HG02588 (cell line): ENCODE data around the gene MRPL17.
A peak's percentile ranks its signal among the peaks of the same experiment; 100 is the strongest.
"Not testable (repeated sequence)": the region's sequence is repeated elsewhere in the genome, so short reads cannot be mapped to it uniquely, and the experiment has no call there.

Experiments used
- ATAC-seq: cut with Tn5 transposase; IDR thresholded peaks from one replicate; pipeline ENCODE4 v1.9.1; 2021; ENCODE audit warnings: mild to moderate bottlenecking, moderate library complexity; ENCODE audit not compliant: unreplicated experiment

Gene MRPL17

DNA sequence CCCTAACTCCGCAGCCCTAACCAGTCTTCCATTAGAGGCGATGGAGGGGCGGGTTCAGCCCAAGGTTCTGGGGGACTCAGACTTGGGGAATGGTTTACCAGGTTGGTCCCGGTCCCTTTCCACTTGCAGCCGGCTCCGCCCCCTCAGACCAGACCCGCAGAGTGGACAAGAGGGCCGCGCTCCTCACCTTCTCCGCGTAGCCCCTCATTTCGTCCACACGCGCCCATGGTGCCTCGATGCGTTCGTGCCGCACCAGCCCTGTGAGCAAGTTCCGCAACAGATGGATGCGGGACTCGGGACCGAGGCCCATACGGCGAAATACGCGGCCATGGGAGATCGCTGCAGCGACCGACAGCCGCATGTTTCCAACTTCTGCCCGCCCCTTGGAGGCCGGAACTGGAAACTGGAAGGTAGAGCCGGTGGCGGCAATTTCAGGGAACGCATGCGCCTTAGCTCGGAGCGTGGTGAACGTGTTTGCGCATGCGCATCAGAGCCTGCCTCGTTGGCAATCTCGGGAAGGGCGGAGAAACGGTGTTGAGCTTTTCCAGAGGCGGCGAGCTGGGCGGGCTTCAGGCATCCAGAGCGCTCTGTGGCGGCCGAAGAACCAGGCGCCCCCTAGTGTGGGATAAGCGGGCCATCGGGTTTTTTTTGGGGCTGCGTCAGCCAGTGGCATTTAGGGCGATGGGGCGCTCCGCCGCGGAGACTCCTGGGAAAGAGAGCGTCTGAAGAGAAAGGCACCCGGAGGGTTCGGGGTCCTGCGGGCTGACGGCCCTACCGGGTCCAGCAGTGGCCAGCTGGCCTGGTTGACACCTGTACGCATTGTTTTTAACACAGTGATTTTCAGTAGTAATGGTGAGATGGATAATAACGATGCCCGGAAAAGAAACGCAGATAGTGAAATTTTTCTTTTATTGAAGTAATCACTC, at the start of gene MRPL17:
TSS of gene MRPL17 (minus strand) at position 405 of the 926 bp plus-strand sequence. CDS start at position 361, 44 bp downstream.
- ATAC-seq, result peak; percentile 92

DNA sequence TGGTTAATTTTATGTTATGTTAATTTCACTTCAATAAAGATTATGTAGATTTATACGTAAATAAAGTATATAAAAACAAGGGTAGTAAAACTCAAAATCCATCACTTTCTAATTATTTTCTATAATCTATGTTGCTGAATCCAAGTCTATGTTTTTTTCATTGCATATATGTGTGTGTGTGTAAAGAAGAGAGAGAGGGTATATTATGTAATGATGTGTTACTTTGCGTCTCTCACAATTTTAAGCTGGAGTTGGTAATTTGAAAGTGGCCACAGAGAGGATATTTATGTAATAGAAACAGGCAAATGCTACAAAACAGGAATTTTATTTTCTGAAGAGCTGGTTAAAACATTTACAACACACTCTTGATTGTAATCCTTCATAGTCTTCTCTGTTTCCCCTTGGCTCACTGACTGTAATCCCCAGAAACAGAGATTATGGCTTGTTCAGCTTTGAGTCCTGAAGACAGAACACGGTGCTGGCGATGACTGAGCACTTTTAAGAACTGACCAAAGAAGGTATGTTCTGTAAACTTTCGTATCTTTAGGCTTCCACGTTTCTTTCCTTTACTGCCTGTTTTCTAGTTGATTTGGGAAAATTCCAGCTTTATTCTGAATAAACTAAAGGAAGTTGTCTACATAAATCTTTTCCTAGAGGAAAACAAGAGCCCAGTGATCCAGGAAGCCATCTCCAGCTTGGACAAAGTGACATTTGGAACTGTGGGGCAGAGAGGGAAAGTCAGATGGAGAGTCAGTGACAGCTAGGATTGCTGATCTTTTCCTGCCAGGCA, 45.0 kb upstream of the MRPL17 start:
- ATAC-seq, result no peak

DNA sequence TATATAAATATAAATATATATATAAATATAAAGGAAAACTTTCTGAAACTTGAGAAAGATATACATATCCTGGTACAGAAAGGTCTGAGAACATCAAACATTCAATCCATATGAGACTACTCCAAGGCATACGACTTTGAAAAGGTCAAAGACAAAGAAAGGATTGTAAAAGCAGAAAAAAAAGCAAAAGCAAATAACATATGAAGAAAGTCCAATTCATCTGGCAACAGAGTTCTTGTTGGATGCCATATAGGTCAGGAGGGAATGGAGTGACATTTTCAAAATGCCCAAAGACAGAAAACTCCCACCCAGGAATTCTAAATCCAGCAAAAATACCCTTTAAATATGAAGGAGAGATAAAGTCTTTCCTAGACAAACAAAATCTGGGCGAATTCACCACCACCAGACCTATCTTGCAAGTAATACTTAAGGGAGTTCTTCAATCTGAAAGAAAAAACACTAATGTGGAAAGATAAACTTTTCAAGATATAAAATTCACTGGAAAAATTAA, 42.3 kb upstream of the MRPL17 start:
- ATAC-seq, result no peak

DNA sequence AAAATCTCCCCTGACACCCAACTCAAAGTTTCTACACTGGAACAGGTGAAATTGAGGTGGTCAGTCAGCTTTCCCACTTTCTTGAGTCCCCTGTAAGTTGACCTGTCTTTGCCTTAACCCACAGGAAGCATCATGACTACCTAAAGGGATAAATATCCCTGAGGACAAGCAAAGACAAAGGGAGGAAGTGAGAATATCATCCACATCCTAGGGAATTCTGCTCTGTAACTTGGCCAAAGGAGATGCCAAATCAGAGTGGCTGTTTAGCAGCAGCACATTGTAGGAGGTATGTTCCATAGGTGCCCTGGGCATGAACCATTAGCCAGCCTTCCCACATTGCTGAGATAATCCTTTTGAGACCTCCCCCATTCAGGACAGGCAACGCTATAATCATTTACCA, 40.9 kb upstream of the MRPL17 start:
- ATAC-seq, result no peak

DNA sequence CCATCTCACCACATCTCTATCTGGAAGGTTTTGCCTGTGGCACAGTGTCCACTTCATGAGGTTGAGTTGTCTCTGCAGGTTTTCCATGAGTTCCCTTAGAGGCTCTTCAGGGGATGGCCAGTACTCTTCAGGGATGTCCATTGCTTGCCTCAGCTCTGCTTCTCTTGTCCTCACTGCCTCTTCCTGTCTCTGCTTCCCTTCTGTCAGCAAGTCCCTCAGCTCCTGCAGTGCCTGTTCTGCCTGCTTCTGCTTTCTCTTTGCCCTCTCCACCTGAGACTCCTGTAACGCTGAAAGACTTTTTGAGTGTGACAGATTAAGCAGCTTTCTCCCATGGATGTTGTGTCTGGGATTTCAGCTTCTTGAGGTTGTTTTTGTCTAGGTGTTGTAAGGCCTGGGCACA, 38.2 kb upstream of the MRPL17 start:
- ATAC-seq, result no peak

DNA sequence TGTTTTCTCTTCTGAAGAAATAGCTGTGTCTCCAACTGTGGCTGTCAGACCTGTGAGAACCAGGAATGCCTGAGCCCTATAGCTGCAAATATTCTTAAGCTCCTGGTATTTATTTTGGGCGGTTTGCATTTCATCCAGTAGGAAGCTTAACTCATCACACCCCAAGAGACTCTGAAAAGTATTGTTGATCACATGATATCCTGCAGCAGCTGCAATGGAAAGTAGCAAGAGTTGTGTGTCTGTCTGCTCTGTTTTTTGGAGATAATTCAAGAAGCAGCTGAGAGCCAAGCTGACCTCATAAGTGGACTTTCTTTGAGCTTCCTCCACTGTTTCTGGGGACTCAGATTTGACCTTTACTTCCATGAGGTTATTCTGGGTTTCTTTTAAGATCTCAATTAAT, 36.4 kb upstream of the MRPL17 start:
- ATAC-seq, result no peak

DNA sequence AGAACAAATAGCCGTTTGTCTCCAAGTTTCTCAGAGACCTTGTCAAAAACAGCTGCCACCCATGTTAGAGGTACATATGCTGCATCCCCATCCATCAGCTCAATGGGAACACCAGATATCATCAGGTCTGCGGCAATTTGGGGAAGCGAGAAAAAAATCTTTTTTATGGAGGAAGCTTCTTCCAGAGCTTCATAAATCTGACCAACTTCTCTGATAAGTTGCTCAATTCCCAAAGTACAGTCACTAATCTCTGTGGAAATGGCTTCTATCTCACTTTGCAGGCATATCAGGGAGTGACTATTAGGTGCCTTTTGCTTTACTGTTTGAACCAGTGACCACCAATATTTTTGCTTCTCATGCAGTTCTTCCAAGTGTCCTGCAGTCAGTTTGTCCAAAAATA, 34.3 kb upstream of the MRPL17 start:
- no peak for ATAC-seq

DNA sequence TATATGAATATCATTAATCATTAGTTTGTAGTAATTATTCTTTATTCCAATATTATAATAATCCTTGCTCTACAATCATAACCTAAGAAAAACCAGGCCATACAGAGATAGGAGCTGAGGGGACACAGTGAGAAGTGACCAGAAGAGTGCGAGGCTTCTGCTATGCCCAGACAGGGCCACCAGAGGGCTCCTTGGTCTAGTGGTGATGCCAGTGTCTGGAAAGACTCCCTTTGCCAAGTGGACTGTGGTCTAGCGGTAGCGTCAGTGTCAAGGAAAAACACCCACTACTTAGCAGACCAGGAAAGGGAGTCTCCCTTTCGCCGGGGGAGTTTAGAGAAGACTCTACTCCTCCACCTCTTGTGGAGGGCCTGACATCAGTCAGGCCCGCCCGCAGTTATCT, 28.4 kb upstream of the MRPL17 start:
- ATAC-seq, result not testable (repeated sequence)

DNA sequence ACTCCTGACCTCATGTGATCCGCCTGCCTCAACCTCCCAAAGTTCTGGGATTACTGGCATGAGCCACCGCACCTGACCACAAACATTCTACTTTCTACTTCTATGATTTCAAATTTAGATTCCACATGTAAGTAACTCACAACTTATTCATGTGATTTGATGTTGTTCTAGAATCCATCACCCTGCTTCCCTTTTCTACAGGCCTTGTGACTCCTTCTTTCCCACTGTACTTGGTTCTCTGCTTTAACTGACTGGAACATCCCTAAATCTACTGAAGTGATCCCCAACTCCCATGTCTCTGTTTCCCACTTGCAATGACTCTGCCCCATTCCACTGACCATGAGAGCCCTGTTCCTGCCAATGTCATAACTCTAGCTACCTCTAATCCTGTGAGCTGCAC, 25.7 kb upstream of the MRPL17 start:
- no peak for ATAC-seq

DNA sequence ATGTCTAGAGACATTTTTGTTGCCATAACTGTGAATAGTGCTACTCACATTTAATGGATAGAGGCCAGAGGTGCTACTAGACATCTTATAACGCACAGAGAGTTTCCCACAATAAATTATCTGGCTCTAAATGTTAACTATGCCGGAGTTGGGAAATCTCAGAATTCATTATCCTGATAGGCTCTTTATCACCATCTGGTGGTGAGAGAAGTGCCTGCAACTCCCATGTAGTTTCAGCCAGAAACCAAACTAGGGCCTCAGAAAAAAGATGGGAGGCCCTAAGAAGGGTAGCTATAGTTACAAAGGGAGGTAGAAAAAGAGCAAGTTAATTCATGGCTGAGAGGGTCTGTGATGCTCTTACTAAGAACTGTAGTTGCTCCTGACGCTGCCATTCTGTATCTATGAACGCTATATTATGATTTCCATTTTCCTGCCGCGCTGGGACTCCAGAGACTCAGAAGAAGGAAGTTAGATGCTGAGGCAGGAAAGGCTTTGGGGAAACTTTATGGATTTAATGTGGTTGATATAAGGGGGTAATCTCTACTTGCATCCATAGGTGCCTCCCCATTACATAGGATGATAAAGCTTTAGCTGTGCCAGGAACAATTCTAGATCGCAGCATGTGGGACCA, 22.9 kb upstream of the MRPL17 start:
- no peak for ATAC-seq

DNA sequence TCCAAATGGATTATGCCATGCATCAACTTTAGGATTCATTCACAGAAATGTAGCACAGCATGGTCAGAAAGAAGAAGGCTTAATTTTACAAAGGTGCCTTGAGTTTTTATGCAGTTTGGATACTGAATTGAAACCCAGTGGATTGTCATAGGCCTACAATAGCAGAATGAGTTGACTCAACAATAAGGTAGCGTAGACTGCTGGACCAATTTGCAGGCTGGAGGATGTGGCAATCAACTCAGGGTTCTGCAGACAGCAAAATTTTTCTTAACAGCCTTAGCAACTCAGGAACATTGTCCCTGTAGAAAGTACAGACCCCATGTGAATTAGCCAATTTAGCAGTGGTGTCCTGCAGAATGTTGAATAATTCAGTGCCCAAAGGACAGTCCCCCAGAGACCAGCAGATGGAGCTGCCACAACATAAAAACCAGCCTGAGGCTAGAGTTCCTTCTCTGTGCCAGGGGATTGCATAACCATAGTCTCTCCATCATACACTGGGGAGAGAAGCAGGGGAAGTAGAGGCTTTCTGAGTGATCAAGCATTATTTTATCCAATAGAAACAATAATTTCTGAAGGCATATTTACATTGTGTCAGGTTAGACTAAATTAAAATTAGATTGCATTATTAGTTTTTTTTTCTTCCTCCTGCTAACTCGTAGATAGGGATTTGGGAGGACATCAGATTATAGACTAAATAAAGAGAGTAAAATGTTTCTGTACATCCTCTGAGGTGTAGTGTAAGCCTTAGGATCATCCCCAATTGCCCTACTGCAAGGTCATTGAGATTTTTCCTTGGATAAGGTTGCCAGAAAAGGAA, 20.3 kb upstream of the MRPL17 start:
- ATAC-seq, result no peak

DNA sequence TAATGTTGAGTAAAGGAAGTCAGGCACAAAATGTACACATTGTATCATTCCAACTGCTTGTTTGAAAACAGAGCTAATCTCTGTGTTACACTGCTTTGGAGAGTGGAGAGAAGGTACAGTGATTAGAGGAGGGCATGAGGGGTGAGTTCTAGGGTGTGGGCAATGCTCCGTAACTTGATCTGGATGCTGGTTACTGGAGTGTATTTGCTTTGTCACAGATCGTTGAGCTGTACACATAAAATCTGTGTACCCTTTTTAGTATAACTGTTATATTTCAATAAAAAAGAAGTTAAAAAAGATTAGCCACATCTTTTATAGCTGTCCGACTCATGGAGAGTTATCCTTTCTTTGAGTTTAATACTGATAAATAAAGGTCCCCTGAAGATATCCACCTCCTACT, 18.8 kb upstream of the MRPL17 start:
- ATAC-seq, result not testable (repeated sequence)

DNA sequence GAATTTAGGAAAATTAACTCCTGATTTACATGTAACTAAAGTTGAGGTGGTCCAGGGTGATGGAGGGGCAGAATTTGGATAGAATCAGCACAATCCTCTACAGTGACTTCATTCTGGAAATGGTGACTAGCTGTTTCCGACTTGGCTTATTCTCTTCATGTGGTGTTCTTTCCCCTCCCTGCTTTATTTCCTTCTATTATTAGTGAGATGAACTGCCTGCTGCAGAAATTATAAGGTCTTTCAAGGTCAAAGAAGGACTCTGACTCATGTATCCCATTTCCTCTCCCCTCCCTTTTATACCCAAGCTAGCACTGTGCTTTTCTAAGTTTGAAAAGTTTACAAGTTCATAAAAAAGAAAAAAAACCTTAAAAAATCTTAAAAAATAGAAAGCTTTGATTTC, 12.2 kb upstream of the MRPL17 start:
- no peak for ATAC-seq

DNA sequence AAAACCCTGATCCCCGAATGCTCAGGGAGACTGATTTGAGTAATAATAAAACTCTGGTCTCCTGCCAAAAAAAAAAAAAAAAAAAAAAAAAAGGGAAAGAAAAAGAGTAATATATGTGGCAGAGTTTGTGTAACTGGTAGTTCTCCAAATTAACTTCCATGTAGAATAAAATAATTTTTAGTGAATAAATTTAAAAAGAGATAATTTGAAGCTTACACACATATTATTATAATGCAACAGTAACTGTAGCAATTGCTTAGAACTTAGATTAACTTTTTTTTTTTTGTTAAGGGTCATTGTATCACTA, 11.0 kb upstream of the MRPL17 start:
- ATAC-seq, result no peak

DNA sequence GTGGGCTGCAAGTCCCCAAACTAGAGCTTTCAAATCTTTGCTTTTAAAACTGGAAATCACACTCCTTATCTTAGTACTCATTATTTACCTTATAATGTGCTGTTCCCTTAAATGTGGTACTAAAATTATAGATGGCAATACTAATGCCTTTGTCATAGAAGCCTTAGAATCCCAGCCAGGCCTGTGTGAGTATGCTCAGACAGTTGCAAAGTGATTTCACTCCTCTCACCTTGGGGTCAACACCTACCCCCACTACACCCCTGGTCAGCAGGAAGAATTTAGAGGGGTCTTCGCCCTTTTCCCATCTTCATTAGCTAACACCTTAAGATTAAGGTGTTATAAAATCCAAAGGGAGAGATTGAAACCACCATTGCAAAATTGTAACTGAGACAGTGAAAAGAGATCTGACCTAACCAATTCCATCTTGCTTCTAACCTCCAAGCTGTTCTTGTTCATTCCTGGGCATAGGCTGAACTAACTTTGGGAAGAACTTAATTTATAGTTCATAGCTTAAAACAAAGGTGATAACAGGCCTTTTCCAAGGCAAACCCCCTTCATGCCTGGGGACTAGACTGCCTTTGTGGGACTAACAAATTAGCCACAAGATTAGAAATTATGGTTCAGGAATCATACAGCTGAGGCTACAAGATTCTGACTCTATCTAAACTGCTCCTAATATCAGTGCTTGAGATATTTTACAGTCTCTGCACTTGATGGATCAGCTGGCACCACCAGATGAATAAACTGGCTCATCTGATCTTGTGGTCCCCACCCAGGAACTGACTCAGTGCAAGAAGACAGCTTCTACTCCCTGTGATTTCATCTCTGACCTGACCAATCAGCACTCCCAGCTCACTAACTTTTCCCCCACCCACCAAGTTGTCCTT, 10.4 kb upstream of the MRPL17 start:
- no peak for ATAC-seq

DNA sequence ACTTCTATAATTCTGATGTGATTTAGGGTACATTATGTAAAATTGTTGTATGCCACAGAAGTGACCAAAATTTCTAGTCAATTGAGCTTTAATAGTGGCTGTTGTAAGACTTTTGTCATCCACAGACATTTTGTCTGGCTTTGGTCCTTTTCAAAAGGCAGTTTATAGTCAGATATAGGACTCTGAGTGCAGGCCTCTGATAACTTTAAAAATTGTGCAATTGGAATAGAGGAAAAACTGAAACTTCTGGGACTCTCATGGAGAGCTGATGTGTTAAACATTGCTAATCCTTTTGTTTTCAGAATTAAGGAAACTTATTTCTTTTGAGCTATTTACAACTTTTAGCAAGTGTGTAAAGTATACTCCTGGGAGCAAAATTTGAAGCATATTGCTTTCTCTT, 9.0 kb upstream of the MRPL17 start:
- no peak for ATAC-seq

DNA sequence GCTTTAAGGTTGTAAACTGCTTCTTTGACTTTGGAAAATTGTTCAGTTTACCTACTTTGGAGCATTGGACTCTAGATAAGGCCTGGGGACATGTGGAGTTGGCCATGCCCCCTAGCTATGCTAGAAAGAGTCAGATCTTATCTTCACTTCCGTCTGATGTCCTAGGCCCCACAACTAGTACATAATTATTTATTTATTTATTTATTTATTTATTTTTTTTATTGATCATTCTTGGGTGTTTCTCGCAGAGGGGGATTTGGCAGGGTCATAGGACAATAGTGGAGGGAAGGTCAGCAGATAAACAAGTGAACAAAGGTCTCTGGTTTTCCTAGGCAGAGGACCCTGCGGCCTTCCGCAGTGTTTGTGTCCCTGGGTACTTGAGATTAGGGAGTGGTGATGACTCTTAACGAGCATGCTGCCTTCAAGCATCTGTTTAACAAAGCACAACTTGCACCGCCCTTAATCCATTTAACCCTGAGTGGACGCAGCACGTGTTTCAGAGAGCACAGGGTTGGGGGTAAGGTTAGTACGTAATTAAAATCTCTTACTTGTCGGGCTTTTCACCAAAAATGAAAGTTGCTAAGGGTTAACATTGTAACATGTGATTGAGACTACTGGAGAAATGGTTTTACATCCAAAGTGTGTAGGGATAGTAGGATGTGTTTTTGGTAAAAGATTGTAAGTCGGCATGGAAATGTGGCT, 7.4 kb upstream of the MRPL17 start:
- ATAC-seq, result not testable (repeated sequence)

DNA sequence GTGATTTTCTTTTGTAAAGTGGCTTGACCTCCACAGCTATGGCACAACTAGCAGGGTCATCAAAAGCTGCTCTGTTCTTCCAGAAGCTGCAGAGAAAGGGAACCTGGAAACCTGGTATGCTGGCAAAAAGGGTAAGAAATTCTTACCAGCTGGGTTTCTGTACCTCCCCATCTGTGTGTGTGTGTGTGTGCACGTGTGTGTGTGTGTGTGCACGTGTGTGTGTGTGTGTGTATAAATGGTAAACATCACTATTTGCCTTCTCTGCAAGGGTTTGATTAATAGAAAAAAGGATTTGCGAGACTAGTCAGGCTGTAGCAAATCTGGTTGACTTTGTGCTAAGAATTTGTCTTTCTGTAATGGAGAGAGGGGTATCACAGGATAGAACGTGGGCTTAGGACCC, 4.7 kb upstream of the MRPL17 start:
- ATAC-seq, result no peak

DNA sequence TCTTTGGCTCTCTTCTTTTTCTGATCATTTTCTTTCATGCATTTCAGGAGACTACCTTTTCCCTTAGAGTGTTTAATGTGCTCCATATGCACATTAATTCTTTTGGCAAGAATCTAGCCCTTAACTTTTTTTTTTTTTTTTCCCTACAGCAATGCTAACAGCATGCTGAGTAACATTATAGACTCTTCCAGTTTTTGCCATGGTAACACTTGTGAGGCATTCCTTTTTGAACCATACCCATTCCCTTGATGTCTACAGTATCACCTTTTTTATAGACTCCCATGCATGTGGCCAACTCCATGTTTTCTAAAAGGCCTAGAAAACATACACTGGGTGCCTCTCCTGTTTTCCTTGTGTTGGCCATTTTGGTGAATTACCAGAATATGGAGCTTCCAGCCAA, 2.9 kb upstream of the MRPL17 start:
- ATAC-seq, result no peak
